ENCODE measurements around the gene BBS1. TPM values are rescaled to one million over a fixed set of nuclear protein-coding genes. Genes with fewer than 3 reads are reported as not detected.
"Not testable (repeated sequence)": the region's sequence is repeated elsewhere in the genome, so short reads cannot be mapped to it uniquely, and the experiment has no call there.

BBS1 gene
- total RNA-seq, 2 experiments from 2014 or later = 14.7 to 15.7 TPM

GRCh38 chr11:66539170-66539869, 28.9 kb downstream of the BBS1 start:
- H3K27ac ChIP-seq (ENCODE audit: low read depth, low read length, poor library complexity, severe bottlenecking) = no peak overlapping the region
- H4K20me1 ChIP-seq (ENCODE audit: insufficient read depth, low read length) = no peaks in the 10 kb centered on the region
- peaks cover 12% of the 10 kb centered on the region for H3K4me1 ChIP-seq (ENCODE audit: insufficient read depth, low read length, poor library complexity, severe bottlenecking)
- TF ChIP-seq CTCF (conservative IDR thresholded peaks at IDR 0.05; ENCODE audit: low read length) (no peak), EZH2phosphoT487 (IDR thresholded peaks at IDR 0.05; ENCODE audit: borderline replicate concordance, low read depth, low read length) (no peak)
- intact Hi-C loops (cut with micrococcal nuclease; ENCODE audit: unreplicated experiment) = no loop called here
- ChIA-PET POLR2A (no interaction called here), CTCF (ENCODE audit: unreplicated experiment) (no interaction called here)
- no peak overlapping the region for H3K4me2 ChIP-seq (ENCODE audit: low read length)
- no peak overlapping the region for H2AFZ ChIP-seq (ENCODE audit: low read length)
- no peaks in the 10 kb centered on the region for H3K9me3 ChIP-seq (ENCODE audit: low read length)
- H3K9me2 ChIP-seq (ENCODE audit: insufficient read depth, low read length) = no peaks in the 10 kb centered on the region
- BruUV-seq (replicated peaks) = no TSS peak
- no peak for DNase-seq (ENCODE audit: low spot score)
- no peaks in the 10 kb centered on the region for H3K79me2 ChIP-seq (ENCODE audit: insufficient read depth, low read depth, low read length)
- H3K4me3 ChIP-seq (ENCODE audit: low read depth, low read length, poor library complexity, severe bottlenecking) = no peak overlapping the region
- H3K36me3 ChIP-seq (ENCODE audit: insufficient read depth, low read length) = peaks cover 21% of the 10 kb centered on the region

- no peaks in the 10 kb centered on the region for H3K9me2 ChIP-seq (ENCODE audit: insufficient read depth, low read length)
- H3K9me3 ChIP-seq (ENCODE audit: low read length) = no peaks in the 10 kb centered on the region
- H3K36me3 ChIP-seq (ENCODE audit: insufficient read depth, low read length) = peaks cover 21% of the 10 kb centered on the region
- no peak overlapping the region for H3K27ac ChIP-seq (ENCODE audit: low read depth, low read length, poor library complexity, severe bottlenecking)
- H3K4me3 ChIP-seq (ENCODE audit: low read depth, low read length, poor library complexity, severe bottlenecking) = no peak overlapping the region
- POLR2A ChIA-PET = interaction anchor here (0.7 kb wide), 1 partner anchor 133 kb away, joined by 3 read pairs; no protein-coding TSS in a partner anchor
- H3K4me2 ChIP-seq (ENCODE audit: low read length) = no peak overlapping the region
- no TSS peak for BruUV-seq (replicated peaks)
- H3K79me2 ChIP-seq (ENCODE audit: insufficient read depth, low read depth, low read length) = peaks cover 3% of the 10 kb centered on the region; the same call in 1 of the 2 replicates
- H4K20me1 ChIP-seq (ENCODE audit: insufficient read depth, low read length) = no peaks in the 10 kb centered on the region
- no peak for TF ChIP-seq CTCF (conservative IDR thresholded peaks at IDR 0.05; ENCODE audit: low read length)
- no peak for TF ChIP-seq EZH2phosphoT487 (IDR thresholded peaks at IDR 0.05; ENCODE audit: borderline replicate concordance, low read depth, low read length)
- CTCF ChIA-PET (ENCODE audit: unreplicated experiment) = no interaction called here
- DNase-seq (ENCODE audit: low spot score) = no peak
- no peak overlapping the region for H2AFZ ChIP-seq (ENCODE audit: low read length)
- peaks cover 17% of the 10 kb centered on the region for H3K4me1 ChIP-seq (ENCODE audit: insufficient read depth, low read length, poor library complexity, severe bottlenecking)
- intact Hi-C loops (cut with micrococcal nuclease; ENCODE audit: unreplicated experiment) = loop anchor here (5.0 kb wide), 1 partner anchor 77 kb away; the partner anchor contains the start of gene RBM14
Observed at GRCh38 chr11:66539870-66540213, 29.4 kb downstream of the BBS1 start.

GRCh38 chr11:66540598-66540997, 30.2 kb downstream of the BBS1 start:
- H3K4me2 ChIP-seq (ENCODE audit: low read length); H3K9me2 ChIP-seq (ENCODE audit: insufficient read depth, low read length); H3K9me3 ChIP-seq (ENCODE audit: low read length); H3K27ac ChIP-seq (ENCODE audit: low read depth, low read length, poor library complexity, severe bottlenecking); CTCF ChIA-PET (ENCODE audit: unreplicated experiment); H3K79me2 ChIP-seq (ENCODE audit: insufficient read depth, low read depth, low read length); DNase-seq (ENCODE audit: low spot score); H4K20me1 ChIP-seq (ENCODE audit: insufficient read depth, low read length); H2AFZ ChIP-seq (ENCODE audit: low read length); H3K4me3 ChIP-seq (ENCODE audit: low read depth, low read length, poor library complexity, severe bottlenecking); BruUV-seq (replicated peaks): not testable (repeated sequence)
- Histone ChIP-seq H3K36me3 (ENCODE audit: insufficient read depth, low read length) (peaks cover 20% of the 10 kb centered on the region), H3K4me1 (ENCODE audit: insufficient read depth, low read length, poor library complexity, severe bottlenecking) (peaks cover 22% of the 10 kb centered on the region)
- intact Hi-C loops (cut with micrococcal nuclease; ENCODE audit: unreplicated experiment) = loop anchor here (5.0 kb wide), 1 partner anchor 77 kb away; the partner anchor contains the start of gene RBM14
- POLR2A ChIA-PET = interaction anchor here (0.7 kb wide), 1 partner anchor 133 kb away, joined by 3 read pairs; no protein-coding TSS in a partner anchor
